HK-2 (cell line): ENCODE results near the gene MMUT.
"Not testable (repeated sequence)": the region's sequence is repeated elsewhere in the genome, so short reads cannot be mapped to it uniquely, and the experiment has no call there.

Experiments used
- DNase-seq: peaks from one replicate; pipeline ENCODE4 v3.0.0-alpha.2; 2018; ENCODE audit not compliant: unreplicated experiment

Gene MMUT

DNA sequence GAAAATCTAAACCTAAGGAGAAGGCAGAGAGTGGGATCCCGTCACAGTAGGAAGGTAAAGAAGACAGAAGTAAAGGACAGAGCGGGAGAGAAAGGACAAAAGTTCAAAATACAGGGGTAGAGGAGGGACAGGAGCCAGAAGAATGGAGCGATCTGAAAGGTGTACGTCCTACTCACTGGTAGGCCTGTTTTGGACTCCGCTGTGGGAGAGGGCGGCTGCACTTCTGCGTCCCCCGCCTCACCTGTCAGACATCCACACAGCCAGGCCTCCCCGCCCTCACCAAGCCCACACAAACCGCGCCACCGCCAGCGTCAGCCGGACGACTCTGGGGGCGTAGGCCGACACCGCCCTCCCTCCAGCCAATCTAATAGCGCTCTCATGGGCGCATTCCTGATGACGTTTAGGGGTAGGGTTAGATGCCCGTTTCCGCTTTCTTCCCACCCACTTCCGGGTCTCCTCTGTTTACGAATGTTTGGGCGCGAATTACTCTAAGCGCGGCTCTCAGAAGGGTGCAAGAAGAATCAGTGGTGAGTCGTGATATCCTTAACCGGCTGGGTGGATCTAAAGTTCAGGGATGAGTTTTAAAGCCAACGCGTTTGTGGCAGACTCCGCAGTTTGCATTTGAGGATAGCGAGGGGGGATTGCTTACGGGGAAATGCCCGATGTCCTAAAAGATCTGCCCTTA lies at the start of gene MMUT, which contains the start of gene CENPQ:
Gene MMUT, minus strand, starts transcription at position 327 of the 685 bp plus-strand sequence. CDS start 3,787 bp downstream, outside the sequence.
Gene CENPQ, plus strand, starts transcription at position 444 of the 685 bp plus-strand sequence. CDS start 6,807 bp downstream, outside the sequence.
- peak; percentile 89 for DNase-seq

- no peak for DNase-seq
These were observed 46.3 kb upstream of the MMUT start for GRCh38 chr6:49509342-49509741.

- no peak for DNase-seq
These were observed 43.6 kb upstream of the MMUT start for GRCh38 chr6:49506569-49507111.

GRCh38 chr6:49504666-49505065 lies 41.6 kb upstream of the MMUT start:
- DNase-seq, result no peak

GRCh38 chr6:49499623-49500022 lies 36.6 kb upstream of the MMUT start, which contains the start of gene GLYATL3:
TSS of gene GLYATL3 (plus strand) at chr6:49499923. CDS start at chr6:49511991, 12,068 bp downstream.
- DNase-seq, result no peak

DNA sequence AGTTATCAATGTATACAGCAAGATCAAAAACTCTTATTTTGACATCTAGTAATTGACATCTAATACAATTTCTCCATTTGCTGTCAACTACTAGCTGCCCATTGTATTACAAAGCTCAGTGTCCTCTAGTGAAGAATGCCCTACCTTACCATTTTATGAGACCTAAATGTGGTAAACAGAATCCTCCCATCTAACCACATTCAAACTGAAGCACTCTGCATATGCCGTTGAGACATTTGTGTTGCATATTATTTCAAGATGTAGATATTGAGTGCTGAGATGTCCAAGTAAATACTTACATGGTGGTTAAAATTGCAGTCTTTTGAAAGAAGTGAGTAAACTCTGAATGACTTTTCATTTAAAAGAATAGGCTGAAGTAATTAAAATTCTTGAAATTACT lies 36.1 kb upstream of the MMUT start:
- no peak for DNase-seq

DNA sequence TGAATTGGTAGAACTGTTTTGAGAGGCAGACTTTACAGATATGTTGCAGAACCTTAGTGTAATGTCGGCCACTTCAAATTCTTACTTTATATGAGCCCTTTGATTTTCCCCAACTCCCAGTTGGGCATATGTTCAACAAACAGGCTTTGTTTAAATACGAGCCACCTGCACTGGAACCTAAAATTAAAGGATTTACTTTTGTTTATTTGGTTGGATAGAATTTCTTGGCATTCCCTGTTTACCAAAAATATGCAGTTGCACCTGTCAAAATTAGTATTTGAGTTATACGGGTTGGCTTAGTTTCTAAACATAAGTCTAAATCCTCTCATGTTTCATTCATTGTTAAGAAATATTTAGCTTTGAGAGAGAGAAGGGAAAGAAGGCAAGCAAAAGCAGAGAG lies 34.3 kb upstream of the MMUT start:
- DNase-seq, result no peak

DNA sequence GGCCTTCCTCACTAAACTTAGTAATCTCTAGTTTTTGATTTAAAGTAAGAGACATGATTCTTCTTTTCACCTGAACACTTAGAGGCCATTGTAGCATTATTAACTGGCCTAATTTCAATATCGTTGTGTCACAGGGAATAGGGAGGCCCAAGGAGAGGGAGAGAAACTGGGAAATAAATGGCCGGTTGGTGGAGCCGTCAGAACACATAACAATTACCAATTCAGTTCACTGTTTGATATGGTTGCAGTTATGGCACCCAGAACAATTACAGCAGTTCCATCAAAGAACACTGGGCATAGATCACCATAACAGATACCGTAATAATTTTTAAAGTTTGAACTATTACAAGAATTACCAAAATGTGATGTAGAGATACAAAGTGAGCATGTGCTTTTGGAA lies 27.6 kb upstream of the MMUT start:
- DNase-seq, result no peak

- not testable (repeated sequence) for DNase-seq
These were observed 20.3 kb upstream of the MMUT start for GRCh38 chr6:49483380-49483779.

DNA sequence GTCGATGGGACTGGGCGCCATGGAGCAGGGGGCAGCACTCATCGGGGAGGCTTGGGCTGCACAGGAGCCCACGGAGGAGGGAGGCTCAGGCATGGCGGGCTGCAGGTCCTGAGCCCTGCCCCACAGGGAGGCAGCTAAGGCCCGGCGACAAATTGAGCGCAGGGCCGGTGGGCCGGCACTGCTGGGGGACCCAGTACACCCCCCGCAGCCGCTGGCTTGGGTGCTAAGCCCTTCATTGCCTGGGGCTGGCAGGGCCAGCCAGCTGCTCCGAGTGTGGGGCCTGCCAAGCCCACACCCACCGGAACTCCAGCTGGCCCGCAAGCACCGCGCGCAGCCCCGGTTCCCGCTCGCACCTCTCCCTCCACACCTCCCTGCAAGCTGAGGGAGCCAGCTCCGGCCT lies 18.8 kb upstream of the MMUT start:
- DNase-seq, result not testable (repeated sequence)

DNA sequence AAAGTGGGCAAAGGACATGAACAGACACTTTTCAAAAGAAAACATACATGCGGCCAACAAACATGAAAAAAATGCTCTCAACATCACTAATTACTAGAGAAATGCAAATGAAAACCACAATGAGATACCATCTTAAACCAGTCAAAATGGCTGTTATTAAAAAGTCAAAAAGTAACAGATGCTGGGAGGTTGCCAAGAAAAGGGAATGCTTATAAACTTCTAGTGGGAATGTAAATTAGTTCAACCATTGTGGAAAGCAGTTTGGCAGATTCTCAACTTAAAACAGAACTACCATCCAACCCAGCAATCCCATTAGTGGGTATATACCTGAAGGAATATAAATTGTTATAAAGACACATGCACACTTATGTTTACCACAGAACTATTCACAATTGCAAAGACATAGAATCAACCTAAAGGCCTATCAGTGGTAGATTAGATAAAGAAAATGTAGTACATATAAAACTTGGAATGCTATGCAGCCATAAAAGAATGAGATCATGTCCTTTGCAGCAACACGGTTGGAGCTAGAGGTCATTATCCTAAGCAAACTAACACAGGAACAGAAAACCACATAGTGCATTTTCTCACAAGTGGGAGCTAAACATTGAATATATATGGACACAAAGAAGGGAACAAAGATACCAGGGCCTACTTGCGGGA lies 16.4 kb upstream of the MMUT start:
- no peak for DNase-seq

GRCh38 chr6:49476564-49476963 lies 13.5 kb upstream of the MMUT start:
- DNase-seq, result not testable (repeated sequence)

DNA sequence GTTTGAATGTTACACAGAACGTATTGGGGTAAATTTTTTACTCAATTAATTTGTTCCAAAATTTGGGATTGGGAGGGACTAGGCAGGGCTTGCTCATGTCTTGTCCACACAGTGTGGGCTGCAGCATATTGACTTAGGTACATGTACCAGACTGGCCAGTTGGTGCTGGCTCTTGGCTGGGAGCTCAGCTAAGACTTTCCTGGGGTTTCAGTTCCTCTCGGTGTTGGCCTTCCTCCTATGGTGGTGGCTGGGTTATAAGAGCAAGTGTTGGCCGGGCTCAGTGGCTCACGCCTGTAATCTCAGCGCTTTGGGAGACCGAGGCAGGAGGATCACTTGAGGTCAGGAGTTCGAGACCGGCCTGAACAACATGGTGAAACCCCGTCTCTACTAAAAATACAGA lies 5.0 kb upstream of the MMUT start:
- no peak for DNase-seq

GRCh38 chr6:49464691-49465090 lies 1.6 kb upstream of the MMUT start:
- no peak for DNase-seq

DNA sequence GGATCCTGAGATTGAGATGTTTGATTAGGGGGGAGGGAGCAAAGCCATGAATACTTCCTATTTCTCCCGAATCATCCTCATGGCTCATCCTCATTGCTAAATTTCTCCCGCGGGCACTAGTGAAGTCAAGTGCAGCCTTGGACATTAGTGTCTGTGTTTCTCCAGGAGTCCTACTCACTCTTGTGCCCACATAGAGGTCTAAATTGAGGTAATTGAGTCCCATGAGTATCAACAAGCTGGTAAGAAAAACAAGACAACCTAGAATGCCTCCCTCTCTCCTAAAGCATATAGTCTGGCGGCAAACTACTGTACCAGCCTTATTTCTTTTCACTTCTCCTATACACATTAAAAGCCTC lies 537 bp upstream of the MMUT start:
- no peak for DNase-seq

- DNase-seq, result no peak
These were observed 490 bp downstream of the MMUT start for GRCh38 chr6:49462599-49462926.

DNA sequence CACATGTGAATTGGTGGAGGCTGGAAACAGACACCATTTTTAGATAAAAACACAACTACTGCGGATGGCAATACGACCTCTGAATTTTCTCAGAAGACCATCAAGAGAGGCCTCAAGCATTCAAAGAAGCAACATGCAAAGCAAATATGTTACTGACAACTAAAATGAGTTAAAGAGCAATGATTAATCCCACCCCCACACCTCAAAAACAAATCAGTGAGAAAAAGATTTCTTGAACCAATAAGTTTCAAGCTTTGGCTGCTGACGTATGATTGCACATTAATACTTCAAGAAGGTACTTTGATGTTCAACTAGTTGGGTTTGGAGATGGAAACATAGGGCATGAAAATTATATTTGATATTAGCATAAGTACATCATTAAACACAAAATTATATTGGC lies 982 bp downstream of the MMUT start:
- no peak for DNase-seq

- peak; percentile 9 for DNase-seq
These were observed 5.3 kb downstream of the MMUT start for GRCh38 chr6:49457771-49458170.

DNA sequence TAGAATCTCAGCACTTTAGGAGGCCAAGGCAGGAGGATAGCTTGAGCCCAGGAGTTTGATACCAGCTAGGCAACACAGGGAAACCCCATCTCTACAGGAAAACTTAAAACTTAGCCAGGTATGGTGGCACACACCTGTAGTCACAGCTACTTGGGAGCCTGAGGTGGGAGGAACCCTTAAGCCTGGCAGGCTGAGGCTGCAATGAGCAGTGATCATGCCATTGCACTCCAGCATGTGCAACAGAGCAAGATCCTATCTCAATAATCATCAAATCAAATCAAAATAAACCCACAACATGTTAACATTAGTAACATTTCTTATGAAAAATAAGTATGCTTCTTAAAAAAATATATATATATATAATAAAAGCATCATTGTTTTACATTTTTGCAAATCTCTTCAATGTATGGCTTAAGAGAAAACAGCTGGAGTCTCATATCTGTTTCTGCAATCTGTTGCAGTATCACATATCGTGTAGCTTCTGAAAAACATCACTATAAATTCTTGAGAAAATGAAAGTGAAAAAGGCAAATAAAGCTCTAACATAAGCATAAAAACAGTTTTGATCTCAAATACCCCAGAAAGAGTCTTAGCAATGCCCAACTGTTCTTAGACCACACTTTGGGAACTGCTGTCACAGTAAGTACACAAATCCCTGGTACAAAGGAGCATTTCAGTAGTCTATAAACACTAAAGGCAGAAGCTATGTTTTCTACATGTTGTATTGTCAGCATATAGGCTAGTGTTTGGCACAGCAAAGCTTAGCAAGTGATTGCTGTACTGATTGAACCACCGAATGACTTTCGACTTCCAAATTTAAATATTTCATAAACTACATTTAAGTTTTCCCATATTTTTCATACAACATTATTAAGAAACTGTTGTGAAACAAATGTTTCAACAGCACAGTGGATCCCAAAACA lies 8.0 kb downstream of the MMUT start:
- no peak for DNase-seq

- no peak for DNase-seq
These were observed 9.8 kb downstream of the MMUT start for GRCh38 chr6:49453221-49453620.

GRCh38 chr6:49430866-49431265 lies 32.2 kb downstream of the MMUT start:
- no peak for DNase-seq

- no peak for DNase-seq
These were observed 32.9 kb downstream of the MMUT start for GRCh38 chr6:49430187-49430586.
